K562 (cell line): ENCODE measurements around the gene HOXB3. TPM values are rescaled to one million over a fixed set of nuclear protein-coding genes. Genes with fewer than 3 reads are reported as not detected.

Experiments
- ATAC-seq: fragments of 200-7000 bp; cut with Tn5 transposase; 3 replicates; pipeline ENCODE4 v1.9.1; 2020; ENCODE audit warnings: moderate library complexity
- Bru-seq: library from RNA; stranded (reverse); fragments of 400-500 nt; gene quantifications from one replicate; lab custom pipeline; 2021; lab: Mats Ljungman, UMichigan
- BruChase-seq, 2 experiments: library from RNA; stranded (reverse); fragments of 400-500 nt; gene quantifications; one replicate each; lab custom pipeline; 2021; lab: Mats Ljungman, UMichigan
- BruUV-seq: library from RNA; stranded (reverse); fragments of 400-500 nt; replicated peaks from 2 replicates; lab custom pipeline; 2021; lab: Mats Ljungman, UMichigan
- CTCF ChIA-PET: fragments of 300-600 bp; formaldehyde crosslinking; extraction: SDS; loops from one replicate; lab custom pipeline; 2021; ENCODE audit warnings: low intra/inter-chr PET ratio; lab: Yijun Ruan, JAX
- POLR2A ChIA-PET: fragments of 300-600, 350-650 bp; sonication (Branson Sonifier 250); formaldehyde crosslinking; extraction: SDS; loops from one replicate; lab custom pipeline; 2021; ENCODE audit warnings: antibody characterized with exemption, inconsistent platforms; lab: Yijun Ruan, JAX
- DNase-seq, 4 experiments: peaks; one replicate each; pipeline versions ENCODE4 v3.0.0 to v3.0.0-alpha.2; 2011 to 2018; ENCODE audit warnings: low spot score in 3 of 4, mixed read lengths in 3 of 4; ENCODE audit errors: extremely low read depth in 1 of 4
- FAIRE-seq: peaks from 2 replicates; lab custom pipeline; 2011; peaks lifted over from hg19 to GRCh38; lab: Jason Lieb, UNC
- H2AFZ ChIP-seq: 2 replicates; pipeline ENCODE4 v1.6.0; 2011; ENCODE audit warnings: low read depth, low read length, control low read depth, inconsistent platforms
- H3K27ac ChIP-seq: fragments of 200-600 bp; 3 replicates; pipeline ENCODE4 v1.8.0; 2011; ENCODE audit warnings: low read depth, mild to moderate bottlenecking, control low read depth, inconsistent platforms, low read length, moderate library complexity, mixed read lengths; ENCODE audit errors: extremely low read depth
- H3K27me3 ChIP-seq, 2 experiments: fragments of 300-600 bp in 1 of 2; 2 replicates in 1 of 2; 3 replicates in 1 of 2; pipeline versions ENCODE4 v1.6.0 to v1.8.0; 2011; ENCODE audit warnings: inconsistent platforms in 2 of 2, low read length in 2 of 2, mild to moderate bottlenecking in 1 of 2, mixed read lengths in 1 of 2, moderate library complexity in 1 of 2; ENCODE audit not compliant: control insufficient read depth in 2 of 2, insufficient read depth in 2 of 2
- H3K36me3 ChIP-seq: fragments of 300-600 bp; 3 replicates; pipeline ENCODE4 v1.8.0; 2011; ENCODE audit warnings: mild to moderate bottlenecking, low read length, inconsistent platforms; ENCODE audit not compliant: control insufficient read depth, insufficient read depth
- H3K4me1 ChIP-seq, 2 experiments: fragments of 200-600 bp in 1 of 2; replicated peaks in 1 of 2; 2 replicates in 1 of 2; 3 replicates in 1 of 2; pipeline versions ENCODE4 v1.5.1 to v1.8.0; 2011; ENCODE audit warnings: inconsistent platforms in 2 of 2, low read length in 2 of 2, mild to moderate bottlenecking in 1 of 2, mixed read lengths in 1 of 2, moderate library complexity in 1 of 2; ENCODE audit not compliant: control insufficient read depth in 2 of 2, insufficient read depth in 2 of 2
- H3K4me2 ChIP-seq: 2 replicates; pipeline ENCODE4 v1.6.1; 2011; ENCODE audit warnings: low read length, control low read depth, inconsistent platforms, mixed read lengths; ENCODE audit not compliant: insufficient read depth
- H3K4me3 ChIP-seq: fragments of 200-600 bp; sonication (generic), shearing (Covaris generic); 2 replicates; pipeline ENCODE4 v1.5.1; 2016; ENCODE audit warnings: control low read depth, inconsistent platforms
- H3K79me2 ChIP-seq: fragments of 200-600 bp; 3 replicates; pipeline ENCODE4 v1.8.0; 2011; ENCODE audit warnings: low read length, inconsistent platforms; ENCODE audit not compliant: control insufficient read depth, insufficient read depth
- H3K9ac ChIP-seq, 2 experiments: 2 replicates each; pipeline versions ENCODE4 v1.6.0 to v1.6.1; 2011; ENCODE audit warnings: low read depth in 2 of 2, low read length in 2 of 2, control low read depth in 1 of 2, inconsistent platforms in 1 of 2, mild to moderate bottlenecking in 1 of 2, mixed read lengths in 1 of 2; ENCODE audit not compliant: insufficient read depth in 1 of 2
- H3K9me1 ChIP-seq: one replicate; pipeline ENCODE4 v1.6.0; 2011; ENCODE audit warnings: inconsistent platforms, mild to moderate bottlenecking, low read length, moderate library complexity; ENCODE audit not compliant: control insufficient read depth, insufficient read depth
- H3K9me3 ChIP-seq: replicated peaks from 2 replicates; pipeline ENCODE4 v1.5.1; 2011; ENCODE audit warnings: low read depth, low read length, inconsistent platforms; ENCODE audit not compliant: control insufficient read depth, insufficient read depth
- H4K20me1 ChIP-seq: replicated peaks from 2 replicates; pipeline ENCODE4 v1.6.1; 2011; ENCODE audit warnings: low read length, inconsistent platforms, mixed read lengths; ENCODE audit not compliant: control insufficient read depth, insufficient read depth
- ATF7 ChIP-seq: fragments of 450-650 bp; IDR thresholded peaks from 2 replicates; pipeline ENCODE4 v1.7.1; 2014; ENCODE audit warnings: mild to moderate bottlenecking, moderate library complexity
- NFXL1 ChIP-seq: fragments of 450-650 bp; formaldehyde crosslinking; IDR thresholded peaks from 2 replicates; pipeline ENCODE4 v1.4.0; 2021; ENCODE audit warnings: mild to moderate bottlenecking
- PATZ1 ChIP-seq: fragments of 250-450 bp; sonication (Bioruptor Pico); IDR thresholded peaks from 2 replicates; pipeline ENCODE4 v1.5.0; 2020; ENCODE audit warnings: mild to moderate bottlenecking, borderline replicate concordance
- RBM22 ChIP-seq: fragments of 200-400 bp; formaldehyde crosslinking; IDR thresholded peaks from 2 replicates; pipeline ENCODE4 v1.6.1; 2018; ENCODE audit warnings: low read length, low read depth; ENCODE audit not compliant: poor library complexity, severe bottlenecking
- TFE3 ChIP-seq: fragments of 450-650 bp; formaldehyde crosslinking; IDR thresholded peaks from 2 replicates; pipeline ENCODE4 v1.4.0; 2020; ENCODE audit warnings: mild to moderate bottlenecking, mixed read lengths
- USF1 ChIP-seq: sonication (generic); formaldehyde crosslinking; IDR thresholded peaks from 2 replicates; pipeline ENCODE4 v1.9.0; 2022; ENCODE audit warnings: mild to moderate bottlenecking, missing genetic modification reagents
- WGBS: fragments of 100-300 bp; shearing (Covaris generic); methylation state at CpG from one replicate; pipeline ENCODE4 v1.1.6; 2016; ENCODE audit warnings: low coverage, mixed read lengths; ENCODE audit not compliant: insufficient coverage; ENCODE audit errors: missing lambda C conversion rate; 5-methylcytosine and 5-hydroxymethylcytosine counted together
- in situ Hi-C: fragments of 300-500 bp; cut with MboI; formaldehyde crosslinking; loops from 4 replicates; pipeline ENCODE4 v1.15.0; 2018; ENCODE audit warnings: inconsistent platforms, mixed read lengths
- intact Hi-C: fragments of 100-400 bp; cut with micrococcal nuclease; formaldehyde crosslinking; loops from 2 replicates; pipeline ENCODE4 v1.14.2; 2022
- long read RNA-seq, 3 experiments: library from polyadenylated mRNA in 2 of 3; library from RNA in 1 of 3; unstranded in 2 of 3; stranded (forward) in 1 of 3; transcript quantifications; one replicate each; pipeline ENCODE4 v2.0.0, GENCODE V29; 2019 to 2022
- polyA minus RNA-seq, 3 experiments: library from RNA; depleted of rRNA, polyadenylated mRNA; stranded (reverse); fragments of >200 nt; gene quantifications; 2 replicates each; pipeline ENCODE4 v1.2.3, GENCODE V29; 2011
- polyA plus RNA-seq, 8 experiments: library from polyadenylated mRNA; depleted of rRNA in 4 of 8; stranded (reverse) in 5 of 8; unstranded in 3 of 8; fragments of >200 nt; fragmentation: Nextera tagmentation in 2 of 8; fragmentation: Illumina TruSeq in 1 of 8; extraction: Ambion mirVana in 2 of 8; extraction: Trizol in 1 of 8; gene quantifications; 2 replicates each; pipeline versions ENCODE4 v1.2.1 to v1.2.3, GENCODE V29; 2011 to 2014; ENCODE audit warnings: inconsistent platforms in 1 of 8, missing spikeins in 1 of 8
- total RNA-seq, 7 experiments: library from RNA; depleted of rRNA in 6 of 7; stranded (reverse); fragments of >200 nt in 6 of 7; fragmentation: Illumina TruSeq in 2 of 7; extraction: Trizol in 2 of 7; gene quantifications; 2 replicates each; pipeline versions ENCODE4 v1.2.1 to v1.2.3, GENCODE V29; 2011 to 2021; ENCODE audit warnings: low replicate concordance in 1 of 7

HOXB3 gene
- total RNA-seq (2011; cell fraction: chromatin; rRNA removed; ENCODE audit: low replicate concordance), result 75.2 and 108 TPM in 2 replicates
- 47.0 and 47.2 TPM in 2 replicates for total RNA-seq (2011; cell fraction: nucleolus; rRNA removed)
- 90.9 and 153 TPM in 2 replicates for total RNA-seq (2011; cell fraction: nucleoplasm; rRNA removed)
- total RNA-seq (2014; rRNA removed), result 11.8 and 17.2 TPM in 2 replicates
- total RNA-seq (2014; rRNA removed; fragmentation: Illumina TruSeq; extraction: Trizol), result 20.2 and 21.2 TPM in 2 replicates
- 24.7 and 28.1 TPM in 2 replicates for total RNA-seq (2015; rRNA removed; fragmentation: Illumina TruSeq; extraction: Trizol)
- 22.7 and 28.3 TPM in 2 replicates for total RNA-seq (2021)
- polyA plus RNA-seq (2011; rRNA removed), result 15.7 and 21.5 TPM in 2 replicates
- 11.5 and 17.9 TPM in 2 replicates for polyA plus RNA-seq (2011; cell fraction: cytosol; rRNA removed)
- 93.6 and 118 TPM in 2 replicates for polyA plus RNA-seq (2011; cell fraction: nucleus; rRNA removed)
- polyA plus RNA-seq (2012), result 19.2 and 37.9 TPM in 2 replicates
- 23.5 and 27.0 TPM in 2 replicates for polyA plus RNA-seq (2014; fragmentation: Illumina TruSeq; extraction: Trizol)
- polyA plus RNA-seq (2014; fragmentation: Nextera tagmentation; extraction: Ambion mirVana), result 1 to 10 TPM; 2.4 to 2.5 TPM
- polyA plus RNA-seq (2014; rRNA removed), result 33.0 and 41.3 TPM in 2 replicates
- polyA minus RNA-seq (2011; rRNA and poly(A)+ RNA removed), result 5.3 and 9.5 TPM in 2 replicates
- polyA minus RNA-seq (2011; cell fraction: cytosol; rRNA and poly(A)+ RNA removed), result 3.6 and 5.7 TPM in 2 replicates
- polyA minus RNA-seq (2011; cell fraction: nucleus; rRNA and poly(A)+ RNA removed), result 29.2 and 37.0 TPM in 2 replicates
- Bru-seq, nascent RNA, result percentile 87 among the genes with signal in this experiment
- percentile 84 among the genes with signal in this experiment for BruChase-seq, experiment 1, labeled RNA remaining after a 2-hour chase
- BruChase-seq, experiment 2, labeled RNA remaining after a 6-hour chase, result percentile 89 among the genes with signal in this experiment
- long read RNA-seq, experiment 1, partial matches to known transcripts, result 0 of 56 reads
- long read RNA-seq, experiment 1, other reads (novel, unspliced or antisense), result 56 of 56 reads
- long read RNA-seq, experiment 2, partial matches to known transcripts, result 0 of 33 reads
- long read RNA-seq, experiment 2, other reads (novel, unspliced or antisense), result 33 of 33 reads
- long read RNA-seq, experiment 3, partial matches to known transcripts, result 0 of 4 reads
- long read RNA-seq, experiment 3, other reads (novel, unspliced or antisense), result 4 of 4 reads

GRCh38 chr17:48589831-48590606, at the start of gene HOXB3:
TSS of gene HOXB3 (minus strand) at chr17:48590241. CDS start at chr17:48552474, 37,767 bp downstream.
- no peaks in the 10 kb centered on the region for H3K27me3 ChIP-seq
- ChIA-PET POLR2A (interaction anchor here (1.0 to 1.7 kb wide), 5 partner anchors 9 to 254 kb away, joined by 3 to 10 read pairs (median 6); partner anchors contain the start of gene HOXB9), CTCF (interaction anchor here (0.7 to 0.9 kb wide), 2 partner anchors 12 to 254 kb away, joined by 3 read pairs; no protein-coding TSS in a partner anchor)
- BruUV-seq, result no TSS peak
- 0 out of 3 replicates have a peak, but pooled peaks cover 2% of the 10 kb centered on the region for H3K79me2 ChIP-seq
- no peaks in the 10 kb centered on the region for H3K36me3 ChIP-seq
- peak within 1 kb of the TSS in 1 of 2 experiments; percentile 27; a peak in 1 of 4 replicates for H3K9ac ChIP-seq
- DNase-seq (no peak), FAIRE-seq (no peak), ATAC-seq (no peak)
- H4K20me1 ChIP-seq, result no peaks in the 10 kb centered on the region
- no peaks in the 10 kb centered on the region for H3K9me1 ChIP-seq
- no peak within 1 kb of the TSS for H3K27ac ChIP-seq
- H3K4me1 ChIP-seq, result peaks cover 9 to 35% of the 10 kb centered on the region in 2 experiments; a peak in 4 of 5 replicates
- in situ Hi-C loops, result loop anchor here (5.0 kb wide), 1 partner anchor 253 kb away; no protein-coding TSS in a partner anchor
- H3K9me3 ChIP-seq, result no peaks in the 10 kb centered on the region
- TF ChIP-seq RBM22, result no peak
- TF ChIP-seq TFE3 (CRISPR knock-in tag), result peak; percentile 78
- no peak for TF ChIP-seq ATF7
- no peak for TF ChIP-seq PATZ1 (CRISPR knock-in tag)
- no peak for TF ChIP-seq NFXL1
- TF ChIP-seq USF1 (CRISPR knock-in tag), result peak; percentile 17; the same call in 1 of the 2 replicates
- 65% methylated on average over 22 of the region's 23 CpGs for WGBS
- no peak within 1 kb of the TSS; the same call in 1 of the 2 replicates for H3K4me2 ChIP-seq
- H3K4me3 ChIP-seq, result no peak within 1 kb of the TSS
- intact Hi-C loops, result no loop called here
- H2AFZ ChIP-seq, result no peak within 1 kb of the TSS
